Measurements from ENCODE around the gene DDX20.
"Not testable (repeated sequence)": the region's sequence is repeated elsewhere in the genome, so short reads cannot be mapped to it uniquely, and the experiment has no call there.

Gene DDX20

DNA sequence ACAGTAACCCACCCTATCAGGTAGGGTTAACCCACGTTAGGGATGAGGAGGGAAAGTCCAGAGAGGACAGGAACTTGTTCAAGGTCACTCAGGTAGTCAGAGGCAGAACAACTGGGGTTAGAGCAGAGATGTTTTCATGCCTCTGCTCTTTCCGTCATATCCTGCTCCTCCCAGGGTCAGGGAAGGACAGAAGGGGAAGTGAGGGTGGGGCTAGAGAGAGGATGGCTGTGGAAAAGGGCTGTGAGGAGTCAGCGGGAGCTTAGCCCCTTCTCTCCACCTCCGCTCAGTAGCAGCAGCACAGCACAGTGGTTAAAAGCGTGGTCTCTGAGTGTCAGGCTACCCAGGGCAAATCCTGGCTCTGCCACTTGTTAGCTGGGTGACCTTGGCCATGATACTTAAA is 36.5 kb downstream of the DDX20 start:
- no peak for DNase-seq

- no peak for DNase-seq
Measured at GRCh38 chr1:111793923-111794322, 38.2 kb downstream of the DDX20 start.

GRCh38 chr1:111795401-111795800 is 39.7 kb downstream of the DDX20 start:
- no peak for DNase-seq

- DNase-seq, result no peak
Measured at GRCh38 chr1:111798580-111798979, 42.9 kb downstream of the DDX20 start.

DNA sequence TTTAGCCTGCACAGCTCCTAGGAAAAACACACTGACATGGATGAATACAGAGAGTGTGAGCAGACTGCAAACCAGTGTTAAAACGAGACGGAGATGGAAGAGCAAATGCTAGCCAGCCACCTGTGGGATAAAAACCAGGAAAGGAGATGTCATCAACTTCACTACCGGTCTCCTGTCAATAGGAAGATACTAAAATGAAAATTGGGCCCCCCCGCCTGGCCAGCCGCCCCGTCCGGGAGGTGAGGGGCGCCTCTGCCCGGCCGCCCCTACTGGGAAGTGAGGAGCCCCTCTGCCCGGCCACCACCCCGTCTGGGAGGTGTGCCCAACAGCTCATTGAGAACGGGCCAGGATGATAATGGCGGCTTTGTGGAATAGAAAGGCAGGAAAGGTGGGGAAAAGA is 44.0 kb downstream of the DDX20 start:
- DNase-seq, result not testable (repeated sequence)

DNA sequence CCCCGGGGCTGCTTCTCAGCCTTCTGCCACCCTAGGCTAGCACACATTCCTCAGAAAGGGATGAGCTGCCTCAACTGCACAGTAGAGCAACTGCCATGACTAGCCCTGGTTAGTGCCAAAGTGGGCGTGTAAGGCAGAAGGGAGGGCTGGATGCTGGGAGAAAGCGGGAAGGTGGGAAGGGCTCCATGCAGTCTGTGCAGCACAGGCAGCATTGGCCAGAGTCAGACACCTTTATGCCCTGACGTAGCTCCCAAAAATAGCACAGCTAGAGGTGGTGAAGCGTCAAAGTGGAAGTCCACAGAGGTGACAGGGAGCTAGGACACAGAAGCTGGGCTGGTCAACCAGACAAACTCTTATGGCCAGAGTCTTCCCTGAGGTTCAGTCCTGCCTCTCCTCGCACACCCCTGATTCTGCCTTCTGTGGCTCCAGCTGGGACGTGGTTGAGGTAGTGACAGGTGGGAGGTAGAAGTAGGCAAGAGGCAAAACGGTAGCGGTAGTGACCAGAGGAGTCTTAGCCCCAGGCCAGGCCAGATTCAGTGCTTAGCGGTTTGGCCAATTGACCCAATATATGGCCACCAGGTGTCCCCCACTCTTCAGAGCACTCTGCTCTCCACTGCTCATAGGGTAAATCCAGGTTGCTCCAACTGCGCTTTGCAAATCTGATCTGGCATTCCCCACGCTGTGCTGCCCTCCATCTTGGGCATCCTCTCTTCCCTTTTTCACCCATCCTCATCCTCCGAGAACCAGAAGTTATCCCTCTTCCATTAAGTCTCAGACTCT is 45.6 kb downstream of the DDX20 start:
- DNase-seq, result no peak

DNA sequence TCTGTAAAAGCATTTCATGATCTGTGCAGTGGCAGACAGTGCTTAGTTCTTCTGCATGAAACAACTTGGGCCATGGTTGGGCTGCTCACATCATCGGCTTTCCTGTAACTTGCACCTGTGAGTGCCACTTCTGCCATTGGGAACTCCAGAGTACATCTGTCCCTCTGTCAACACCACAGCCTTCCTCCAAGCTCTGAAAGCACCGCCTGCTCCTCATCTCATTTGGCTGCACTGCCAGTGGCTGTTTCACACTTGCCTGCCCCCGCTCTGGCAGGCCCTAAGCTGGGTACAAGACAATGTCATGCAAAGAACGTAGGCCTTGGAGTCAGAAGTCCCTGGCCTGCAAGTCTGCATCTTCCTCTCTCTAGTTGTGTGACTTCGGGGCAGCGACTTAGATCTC is 46.4 kb downstream of the DDX20 start:
- DNase-seq, result no peak

GRCh38 chr1:111802984-111803383 is 47.3 kb downstream of the DDX20 start:
- no peak for DNase-seq

GRCh38 chr1:111803951-111804350 is 48.2 kb downstream of the DDX20 start:
- no peak for DNase-seq

GRCh38 chr1:111804776-111805175 is 49.1 kb downstream of the DDX20 start:
- DNase-seq, result no peak

- DNase-seq, result no peak
Measured at GRCh38 chr1:111805251-111805650, 49.5 kb downstream of the DDX20 start.

- DNase-seq, result no peak
Measured at GRCh38 chr1:111811891-111812290, 56.2 kb downstream of the DDX20 start.

DNA sequence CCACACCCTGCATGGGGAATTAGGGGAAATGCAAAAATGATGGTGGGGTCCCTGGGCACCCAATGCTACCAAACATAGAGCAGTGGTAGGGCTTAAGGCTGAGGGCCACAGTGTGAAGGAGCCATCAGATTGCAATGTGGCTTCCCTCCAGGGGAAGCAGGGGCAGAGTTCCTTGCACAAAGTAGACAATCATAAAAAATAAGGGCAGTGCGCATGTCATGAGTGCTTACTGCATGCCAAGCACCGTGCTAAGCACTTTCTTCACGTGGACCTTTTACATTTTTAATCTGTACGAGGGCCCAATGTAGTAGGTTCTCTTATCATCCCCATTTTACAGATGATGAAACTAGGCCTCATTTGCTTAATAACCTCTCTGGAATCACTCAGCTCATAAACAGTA is 56.6 kb downstream of the DDX20 start:
- DNase-seq, result no peak

- DNase-seq, result no peak
Measured at GRCh38 chr1:111813440-111814304, 58.0 kb downstream of the DDX20 start.

- DNase-seq, result no peak
Measured at GRCh38 chr1:111814305-111814628, 58.6 kb downstream of the DDX20 start.

GRCh38 chr1:111814642-111815041 is 58.9 kb downstream of the DDX20 start:
- DNase-seq, result no peak
